Smooth muscle cell (in vitro differentiated cells): ENCODE data around the gene FCN3. TPM values are rescaled to one million over a fixed set of nuclear protein-coding genes. Genes with fewer than 3 reads are reported as not detected.

Experiments used
- DNase-seq: peaks from one replicate; lab custom pipeline; 2025; ENCODE audit not compliant: unreplicated experiment; lab: John Stamatoyannopoulos, UW
- H2AFZ ChIP-seq: fragments of 200-600 bp; sonication (generic); 2 replicates; pipeline ENCODE4 v1.6.0; 2016; ENCODE audit warnings: antibody characterized with exemption, low read depth, mild to moderate bottlenecking
- H3F3A ChIP-seq: fragments of 200-600 bp; sonication (generic); 2 replicates; pipeline ENCODE4 v1.6.0; 2017; ENCODE audit warnings: antibody characterized with exemption, low read depth
- H3K27ac ChIP-seq: fragments of 200-600 bp; sonication (generic); 2 replicates; pipeline ENCODE4 v1.5.1; 2016; ENCODE audit warnings: low read depth, mild to moderate bottlenecking
- H3K27me3 ChIP-seq: fragments of 200-600 bp; sonication (generic); 2 replicates; pipeline ENCODE4 v1.6.1; 2016; ENCODE audit warnings: low read depth, mild to moderate bottlenecking
- H3K36me3 ChIP-seq: fragments of 200-600 bp; sonication (generic); 2 replicates; pipeline ENCODE4 v1.5.1; 2016; ENCODE audit warnings: low read depth
- H3K4me1 ChIP-seq: fragments of 200-600 bp; sonication (generic); 2 replicates; pipeline ENCODE4 v1.5.1; 2016; ENCODE audit warnings: low read depth
- H3K4me2 ChIP-seq: fragments of 200-600 bp; sonication (generic); 2 replicates; pipeline ENCODE4 v1.6.0; 2016; ENCODE audit warnings: mild to moderate bottlenecking
- H3K4me3 ChIP-seq: fragments of 200-600 bp; sonication (generic); 2 replicates; pipeline ENCODE4 v1.5.1; 2016; ENCODE audit warnings: mild to moderate bottlenecking
- H3K79me2 ChIP-seq: fragments of 200-600 bp; sonication (generic); 2 replicates; pipeline ENCODE4 v1.6.0; 2016; ENCODE audit warnings: low read depth, mild to moderate bottlenecking
- H3K9ac ChIP-seq: fragments of 200-600 bp; sonication (generic); 2 replicates; pipeline ENCODE4 v1.6.0; 2016; ENCODE audit warnings: low read depth
- H3K9me3 ChIP-seq: fragments of 200-600 bp; sonication (generic); replicated peaks from 2 replicates; pipeline ENCODE4 v1.5.1; 2016; ENCODE audit warnings: low read depth
- H4K20me1 ChIP-seq: fragments of 200-600 bp; sonication (generic); 2 replicates; pipeline ENCODE4 v1.6.0; 2016; ENCODE audit warnings: low read depth
- WGBS: methylation state at CpG from one replicate; pipeline ENCODE4 v1.1.7; 2016; ENCODE audit warnings: low lambda C conversion rate; 5-methylcytosine and 5-hydroxymethylcytosine counted together
- polyA plus RNA-seq: library from polyadenylated mRNA; unstranded; fragments of >200 nt; fragmentation: Nextera tagmentation; extraction: Ambion mirVana; gene quantifications from 2 replicates; pipeline ENCODE4 v1.2.1, GENCODE V29; 2016
- total RNA-seq: library from RNA; depleted of rRNA; stranded (reverse); fragments of >200 nt; gene quantifications from 2 replicates; pipeline ENCODE4 v1.2.3, GENCODE V29; 2014
- TF ChIP-seq, protein P1 (sequence below): fragments of 200-600 bp; sonication (generic); IDR thresholded peaks from 2 replicates; pipeline ENCODE4 v1.5.1; 2017; ENCODE audit warnings: borderline replicate concordance, mild to moderate bottlenecking, antibody characterized with exemption; ENCODE audit not compliant: insufficient read depth, poor library complexity, severe bottlenecking

Gene FCN3
- total and polyA plus RNA-seq, 2 experiments from 2014 or later, result not detected

DNA sequence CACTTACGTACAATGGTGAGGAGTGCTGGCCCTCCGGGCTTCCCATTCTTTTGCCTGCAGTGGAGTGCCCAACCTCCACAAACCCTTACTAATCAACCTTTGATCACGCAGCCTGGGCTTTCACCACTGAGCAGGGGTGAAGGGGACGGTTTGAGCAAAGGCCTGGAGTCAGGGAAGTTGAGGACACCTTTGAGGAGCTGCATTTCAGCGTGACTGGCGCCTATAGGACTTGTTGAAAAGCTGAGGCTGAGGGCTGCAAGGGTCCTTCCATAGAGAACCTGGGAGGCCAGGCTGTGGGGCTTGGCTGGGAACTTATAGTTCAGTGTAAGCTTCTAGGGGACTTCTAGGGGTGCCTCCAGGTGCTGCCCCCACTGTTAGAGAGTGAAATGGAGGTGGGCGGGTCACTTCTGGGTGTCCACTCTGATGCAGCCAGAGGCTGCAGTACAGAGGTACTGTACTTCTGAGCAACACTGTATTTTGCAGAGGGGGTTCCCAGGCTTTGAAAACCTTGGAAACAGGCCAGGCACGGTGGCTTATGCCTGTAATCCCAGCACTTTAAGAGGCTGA is 23.0 kb downstream of the FCN3 start:
- WGBS, result 43% methylated on average over 8 of the region's 8 CpGs

DNA sequence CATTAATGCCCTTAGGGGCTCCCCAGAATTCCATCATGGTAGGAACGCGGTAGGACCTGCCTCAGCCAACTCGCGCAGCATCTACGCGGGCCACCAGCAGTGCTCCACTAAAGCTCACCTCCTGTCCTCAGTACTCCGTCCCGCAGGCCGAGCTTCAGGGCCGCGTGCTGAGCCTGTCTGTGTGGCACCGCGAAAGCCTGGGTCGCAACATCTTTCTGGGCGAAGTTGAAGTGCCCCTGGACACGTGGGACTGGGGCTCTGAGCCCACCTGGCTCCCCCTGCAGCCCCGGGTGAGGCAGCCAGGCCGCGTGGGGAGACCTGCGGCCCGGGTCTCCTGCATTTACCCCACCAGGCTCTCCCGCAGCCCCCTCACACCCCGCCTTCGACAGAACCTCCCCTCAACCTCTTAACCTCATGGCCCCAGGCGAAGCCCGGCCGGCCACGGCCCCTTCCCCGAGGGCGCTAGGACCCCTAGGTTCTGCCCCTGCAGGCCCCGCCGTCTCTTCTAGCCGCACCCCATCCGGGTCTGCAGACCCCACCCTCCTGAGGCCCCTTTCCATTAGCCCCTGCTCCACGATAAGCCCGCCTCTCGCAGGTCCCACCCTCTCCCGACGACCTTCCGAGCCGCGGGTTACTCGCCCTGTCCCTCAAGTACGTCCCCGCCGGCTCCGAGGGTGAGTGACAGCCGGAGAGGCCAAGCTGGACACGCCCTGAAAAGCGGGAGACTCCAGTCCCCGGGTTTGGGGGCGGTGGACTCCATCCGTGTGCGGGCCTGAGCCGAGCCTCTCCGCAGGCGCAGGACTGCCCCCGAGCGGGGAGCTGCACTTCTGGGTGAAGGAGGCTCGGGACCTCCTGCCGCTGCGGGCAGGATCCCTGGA is 23.7 kb downstream of the FCN3 start:
- peak overlapping the region; percentile 78 for H3K4me2 ChIP-seq

More for the DNA sequence above, 23.0 kb downstream of the FCN3 start:
- H4K20me1 ChIP-seq, result no peaks in the 10 kb centered on the region
- TF ChIP-seq, protein P1, sequence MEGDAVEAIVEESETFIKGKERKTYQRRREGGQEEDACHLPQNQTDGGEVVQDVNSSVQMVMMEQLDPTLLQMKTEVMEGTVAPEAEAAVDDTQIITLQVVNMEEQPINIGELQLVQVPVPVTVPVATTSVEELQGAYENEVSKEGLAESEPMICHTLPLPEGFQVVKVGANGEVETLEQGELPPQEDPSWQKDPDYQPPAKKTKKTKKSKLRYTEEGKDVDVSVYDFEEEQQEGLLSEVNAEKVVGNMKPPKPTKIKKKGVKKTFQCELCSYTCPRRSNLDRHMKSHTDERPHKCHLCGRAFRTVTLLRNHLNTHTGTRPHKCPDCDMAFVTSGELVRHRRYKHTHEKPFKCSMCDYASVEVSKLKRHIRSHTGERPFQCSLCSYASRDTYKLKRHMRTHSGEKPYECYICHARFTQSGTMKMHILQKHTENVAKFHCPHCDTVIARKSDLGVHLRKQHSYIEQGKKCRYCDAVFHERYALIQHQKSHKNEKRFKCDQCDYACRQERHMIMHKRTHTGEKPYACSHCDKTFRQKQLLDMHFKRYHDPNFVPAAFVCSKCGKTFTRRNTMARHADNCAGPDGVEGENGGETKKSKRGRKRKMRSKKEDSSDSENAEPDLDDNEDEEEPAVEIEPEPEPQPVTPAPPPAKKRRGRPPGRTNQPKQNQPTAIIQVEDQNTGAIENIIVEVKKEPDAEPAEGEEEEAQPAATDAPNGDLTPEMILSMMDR, result no peak
- H2AFZ ChIP-seq, result no peak overlapping the region
- DNase-seq, result no peak
- H3K9ac ChIP-seq, result no peak overlapping the region
- H3K4me1 ChIP-seq, result peaks cover 7% of the 10 kb centered on the region
- no peaks in the 10 kb centered on the region for H3K79me2 ChIP-seq
- no peaks in the 10 kb centered on the region for H3K9me3 ChIP-seq
- H3K4me3 ChIP-seq, result no peak overlapping the region
- H3K36me3 ChIP-seq, result no peaks in the 10 kb centered on the region
- no peaks in the 10 kb centered on the region for H3K27me3 ChIP-seq
- no peak overlapping the region for H3K27ac ChIP-seq
- H3F3A ChIP-seq, result no peaks in the 10 kb centered on the region
- peak overlapping the region; percentile 78 for H3K4me2 ChIP-seq

DNA sequence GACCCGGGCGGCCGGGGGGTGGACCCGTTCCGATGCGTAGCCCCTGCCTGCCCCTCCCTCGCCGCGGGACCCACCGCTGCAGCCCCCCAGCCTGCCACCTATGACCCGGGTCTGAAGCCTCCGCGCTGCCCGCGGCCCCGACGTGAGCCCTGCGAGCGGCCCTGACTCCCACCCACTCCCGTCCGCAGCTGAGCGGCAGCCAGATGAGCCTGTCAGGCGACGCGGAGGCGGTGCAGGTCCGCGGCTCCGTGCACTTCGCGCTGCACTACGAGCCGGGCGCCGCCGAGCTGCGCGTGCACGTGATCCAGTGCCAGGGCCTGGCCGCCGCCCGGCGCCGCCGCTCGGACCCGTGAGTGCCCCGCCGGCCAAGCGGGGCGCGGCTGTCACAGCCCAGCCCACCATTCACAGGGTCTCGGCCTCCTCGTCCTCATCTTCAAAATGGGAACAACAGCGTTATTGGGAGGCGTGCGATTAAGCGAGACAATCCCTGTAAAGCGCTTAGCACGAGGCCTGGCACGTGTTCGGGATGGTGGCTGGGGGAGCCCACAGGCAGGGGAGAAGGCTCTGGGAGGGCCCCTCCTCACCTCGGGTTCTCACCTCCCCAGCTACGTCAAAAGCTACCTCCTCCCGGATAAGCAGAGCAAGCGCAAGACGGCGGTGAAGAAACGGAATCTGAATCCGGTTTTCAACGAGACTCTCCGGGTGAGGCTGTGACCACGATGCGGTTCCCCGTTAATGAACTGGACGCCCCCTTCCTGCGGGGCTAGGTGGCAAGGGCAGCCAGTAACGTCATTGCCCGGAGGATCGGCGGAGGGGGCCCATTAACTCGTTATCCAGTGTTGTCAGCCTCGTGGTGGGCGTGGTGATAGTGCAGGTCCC is 24.6 kb downstream of the FCN3 start:
- Histone ChIP-seq H3K4me2 (peak overlapping the region; percentile 78), H3K9ac (no peak overlapping the region), H3K36me3 (no peaks in the 10 kb centered on the region), H3K27me3 (no peaks in the 10 kb centered on the region), H3K4me1 (peaks cover 7% of the 10 kb centered on the region), H3K27ac (no peak overlapping the region), H4K20me1 (no peaks in the 10 kb centered on the region), H2AFZ (no peak overlapping the region), H3K4me3 (peak overlapping the region; percentile 44), H3K9me3 (no peaks in the 10 kb centered on the region), H3F3A (no peaks in the 10 kb centered on the region), H3K79me2 (no peaks in the 10 kb centered on the region)
- TF ChIP-seq, protein P1, result no peak
- WGBS, result 11% methylated on average over 72 of the region's 84 CpGs
- DNase-seq, result peak; percentile 44

More for the DNA sequence above, 23.7 kb downstream of the FCN3 start:
- H3K4me3 ChIP-seq, result peak overlapping the region; percentile 39
- H3F3A ChIP-seq, result no peaks in the 10 kb centered on the region
- WGBS, result 14% methylated on average over 53 of the region's 62 CpGs
- no peaks in the 10 kb centered on the region for H3K36me3 ChIP-seq
- H2AFZ ChIP-seq, result no peak overlapping the region
- no peaks in the 10 kb centered on the region for H4K20me1 ChIP-seq
- peaks cover 7% of the 10 kb centered on the region for H3K4me1 ChIP-seq
- TF ChIP-seq, protein P1, result peak; percentile 9
- DNase-seq, result peak; percentile 17
- H3K27ac ChIP-seq, result no peak overlapping the region
- H3K79me2 ChIP-seq, result no peaks in the 10 kb centered on the region
- no peaks in the 10 kb centered on the region for H3K9me3 ChIP-seq
- no peaks in the 10 kb centered on the region for H3K27me3 ChIP-seq
- no peak overlapping the region for H3K9ac ChIP-seq
